Dermis microvascular lymphatic vessel endothelial cell (primary cell): ENCODE measurements around the gene FAM98B. TPM values are rescaled to one million over a fixed set of nuclear protein-coding genes. Genes with fewer than 3 reads are reported as not detected.

Experiments
- DNase-seq, 2 donors: peaks; one replicate each; pipeline versions ENCODE4 v3.0.0 to v3.0.0-alpha.2; 2010; ENCODE audit warnings: low read depth in 2 of 2
- total RNA-seq: library from RNA; depleted of rRNA; stranded (reverse); fragments of >200 nt; gene quantifications from 2 replicates; pipeline ENCODE4 v1.2.1, GENCODE V29; 2014

Gene FAM98B
- total RNA-seq, 1 donor from 2014 or later: 5.9 TPM

DNA sequence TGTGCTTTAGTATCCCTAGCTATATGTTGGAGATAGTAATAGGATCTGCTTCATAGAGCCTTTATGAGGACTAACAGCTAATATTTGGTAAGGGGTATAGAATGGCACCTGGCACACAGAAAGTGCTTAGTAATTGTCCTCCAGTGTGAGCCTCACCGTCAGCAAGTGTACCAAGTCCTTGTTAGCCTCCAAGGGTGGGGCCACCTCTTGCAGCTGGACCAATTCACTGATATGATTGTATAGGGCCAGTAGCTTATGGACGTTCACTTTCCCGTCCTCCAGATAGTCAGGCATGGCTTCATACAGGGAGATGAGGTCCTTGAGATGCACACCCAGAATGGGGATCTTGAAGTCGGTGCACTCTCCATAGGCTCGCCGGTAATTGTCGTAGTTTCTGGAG lies 53.6 kb downstream of the FAM98B start:
- no peak for DNase-seq

- no peak for DNase-seq
Measured at GRCh38 chr15:38508647-38509046, 54.7 kb downstream of the FAM98B start.

DNA sequence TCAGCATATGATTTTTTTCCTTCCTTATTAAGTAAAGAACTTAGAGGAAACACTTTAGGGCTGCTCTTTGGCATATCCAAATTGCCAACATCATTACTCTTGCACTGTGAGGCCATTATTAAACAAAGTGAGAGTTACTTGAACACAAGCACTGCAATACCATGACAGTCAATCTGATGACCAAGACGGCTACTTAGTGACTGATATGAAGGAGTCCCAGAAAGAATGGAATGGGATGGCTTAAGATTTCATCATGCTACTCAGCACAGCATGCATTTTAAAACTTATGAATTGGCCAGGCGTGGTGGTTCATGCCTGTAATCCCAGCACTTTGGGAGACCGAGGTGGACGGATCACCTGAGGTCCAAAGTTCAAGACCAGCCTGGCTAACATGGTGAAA lies 55.2 kb downstream of the FAM98B start:
- DNase-seq: no peak

GRCh38 chr15:38512901-38513300 lies 59.0 kb downstream of the FAM98B start:
- DNase-seq: no peak

GRCh38 chr15:38514601-38515000 lies 60.7 kb downstream of the FAM98B start:
- peak in 1 of 2 donors; percentile 38 for DNase-seq

DNA sequence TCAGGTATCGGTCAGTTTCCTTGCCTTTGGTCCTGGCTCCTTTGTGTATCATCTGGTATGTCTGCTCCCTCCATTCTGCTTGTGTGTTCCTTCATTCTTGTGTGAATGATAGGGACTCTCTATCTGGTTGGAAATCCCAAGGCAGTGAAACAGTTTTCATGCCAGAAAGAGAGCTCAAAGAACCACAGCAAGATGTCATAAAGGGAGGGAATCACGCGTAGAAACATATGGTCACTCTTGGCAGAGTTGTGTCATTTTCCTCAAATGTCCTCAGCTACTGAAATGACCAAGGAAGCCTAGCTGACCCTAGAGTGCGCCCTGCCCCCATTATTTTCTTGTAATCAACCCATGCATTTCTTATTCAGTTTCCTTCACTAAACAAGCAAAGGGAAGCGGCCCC lies 62.7 kb downstream of the FAM98B start:
- no peak for DNase-seq

GRCh38 chr15:38517312-38517975 lies 63.5 kb downstream of the FAM98B start:
- DNase-seq: no peak

- no peak for DNase-seq
Measured at GRCh38 chr15:38518084-38518483, 64.2 kb downstream of the FAM98B start.

- DNase-seq: no peak
Measured at GRCh38 chr15:38520035-38520434, 66.1 kb downstream of the FAM98B start.

DNA sequence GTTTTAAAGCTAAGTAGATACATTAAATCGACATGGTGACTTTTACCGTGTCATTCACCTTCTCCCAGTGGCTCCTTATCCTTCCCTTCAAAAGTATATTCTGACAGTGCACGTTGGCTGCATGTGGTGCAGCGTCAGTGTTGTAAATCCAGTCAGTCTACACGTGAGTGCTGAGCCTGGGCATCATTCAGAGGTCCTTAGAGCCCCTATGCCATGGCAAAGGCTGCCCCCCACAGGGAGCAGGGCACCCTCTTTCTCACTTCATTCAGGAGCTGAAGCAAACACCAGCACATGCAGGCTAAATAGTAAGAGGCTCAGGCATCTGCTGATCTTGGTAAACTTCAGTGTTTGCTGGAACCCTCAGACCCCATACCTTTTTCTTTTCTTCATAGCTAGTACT lies 67.4 kb downstream of the FAM98B start:
- DNase-seq: peak in 1 of 2 donors; percentile 3

DNA sequence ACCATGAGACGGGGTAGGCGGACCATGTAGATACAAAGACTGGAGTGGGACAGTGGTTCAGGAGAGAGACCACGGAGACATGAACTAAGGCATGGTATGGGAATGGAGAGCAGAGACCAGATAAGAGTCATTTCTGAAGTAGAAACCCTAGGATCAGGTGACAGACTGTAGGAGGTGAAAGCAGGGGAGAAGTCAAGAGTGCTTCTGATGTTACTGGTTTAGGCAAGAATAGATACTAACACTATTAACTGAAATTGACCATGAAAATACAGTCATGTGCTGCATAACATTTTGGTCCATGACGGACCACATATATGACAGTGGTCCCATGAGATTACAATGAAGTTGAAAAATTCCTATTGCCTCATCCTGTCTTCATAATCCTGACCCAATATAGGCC lies 69.0 kb downstream of the FAM98B start:
- no peak for DNase-seq

DNA sequence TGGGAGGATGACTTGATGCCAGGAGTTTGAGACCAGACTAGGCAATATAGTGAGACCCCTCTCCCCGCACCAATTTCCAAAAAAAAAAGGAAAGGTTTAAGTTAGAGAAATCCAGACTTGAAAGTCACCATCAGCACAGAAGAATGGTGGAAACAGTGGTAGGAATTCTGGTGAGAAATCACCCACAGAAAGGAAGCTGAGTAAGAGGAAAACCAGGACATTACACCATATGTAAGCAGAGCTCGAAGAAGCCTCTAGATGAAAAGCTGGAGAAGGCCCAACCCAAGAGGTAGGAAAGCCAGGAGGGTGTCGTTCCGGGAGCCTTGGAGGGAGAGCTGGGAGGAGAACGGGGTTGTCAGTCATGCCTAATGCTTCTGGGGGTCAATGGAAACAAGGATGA lies 70.2 kb downstream of the FAM98B start:
- no peak for DNase-seq

- DNase-seq: no peak
Measured at GRCh38 chr15:38525489-38525888, 71.6 kb downstream of the FAM98B start.

- DNase-seq: no peak
Measured at GRCh38 chr15:38526158-38526557, 72.2 kb downstream of the FAM98B start.

DNA sequence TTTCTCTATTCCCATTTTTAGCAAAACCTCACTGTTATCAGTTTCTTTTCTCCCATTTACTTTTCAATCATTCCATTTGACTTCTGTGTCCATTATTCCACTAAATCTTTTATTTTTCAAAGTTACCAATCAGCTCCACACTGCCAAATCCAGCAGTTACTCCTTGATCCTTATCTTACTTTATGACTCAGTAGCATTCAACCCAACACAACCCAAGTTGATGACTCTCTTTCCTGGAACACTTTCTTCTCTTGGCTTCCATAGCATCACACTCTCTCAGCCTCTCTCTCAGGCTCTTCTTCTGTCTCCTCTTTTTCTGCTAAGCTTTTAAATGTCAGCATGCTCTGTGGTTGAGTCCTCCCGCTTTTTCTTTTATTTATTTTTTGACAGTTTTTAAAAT lies 74.4 kb downstream of the FAM98B start:
- DNase-seq: peak in 1 of 2 donors; percentile 15

DNA sequence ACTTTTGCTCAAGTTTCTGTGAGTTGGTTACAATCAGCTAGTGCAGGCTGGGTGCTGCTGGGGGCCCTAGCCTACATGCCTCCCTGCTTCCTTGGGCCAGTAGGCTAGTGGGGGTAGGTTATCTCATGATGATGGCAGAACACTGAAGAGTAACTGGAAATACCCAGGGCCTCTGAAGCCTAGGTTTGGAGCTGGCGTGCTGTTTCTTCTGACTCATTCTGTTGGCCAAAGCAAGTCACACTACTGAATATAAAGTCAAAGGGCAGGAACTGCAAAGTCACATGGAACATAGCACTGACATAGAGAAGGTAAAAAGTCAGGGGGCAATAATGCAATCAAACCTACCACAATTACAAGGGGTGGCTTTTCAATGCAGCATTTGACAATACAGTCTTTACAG lies 76.2 kb downstream of the FAM98B start:
- no peak for DNase-seq

DNA sequence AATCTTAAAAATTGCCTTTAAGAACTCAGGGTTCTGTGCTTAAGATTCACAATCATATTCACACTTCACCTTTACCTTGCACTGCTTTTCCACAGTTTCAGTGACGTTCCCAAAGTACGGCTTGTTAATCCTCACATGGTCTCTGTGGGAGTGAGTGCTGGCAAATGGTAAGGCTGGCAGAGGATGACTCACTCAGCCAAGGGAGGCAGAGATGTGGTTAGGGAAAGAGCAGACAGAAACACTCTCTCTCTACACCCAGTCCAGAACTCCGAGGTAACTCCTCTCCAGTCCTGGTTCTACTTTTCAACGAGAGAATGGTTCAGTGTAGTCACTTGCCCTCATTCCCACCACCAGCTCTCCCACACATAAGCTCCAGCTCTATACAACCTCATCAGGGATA lies 77.6 kb downstream of the FAM98B start:
- no peak for DNase-seq

GRCh38 chr15:38532728-38533127 lies 78.8 kb downstream of the FAM98B start:
- DNase-seq: no peak

DNA sequence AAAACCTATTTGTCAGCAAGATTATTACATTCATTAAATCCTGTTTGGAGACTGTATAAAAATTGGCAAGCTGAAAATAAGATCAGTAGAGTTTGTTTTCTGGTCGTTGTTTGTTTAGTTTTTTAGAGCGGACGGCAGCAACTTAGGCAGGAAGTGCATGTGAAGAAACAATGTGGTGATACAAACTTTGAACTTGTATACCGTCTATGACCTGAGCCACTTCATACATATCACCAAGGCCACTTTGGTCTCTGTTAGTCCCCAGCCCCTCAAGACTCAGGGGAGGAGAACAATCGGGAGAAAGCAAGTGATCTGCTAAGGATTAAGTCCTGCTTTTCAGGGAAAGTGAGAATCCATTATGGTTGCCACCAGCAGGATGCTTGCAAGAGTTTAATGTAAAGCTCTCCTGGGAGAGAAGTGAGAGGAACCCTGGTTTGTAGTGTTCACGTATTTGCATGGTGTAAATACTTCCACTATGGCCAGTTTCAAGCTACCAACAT lies 79.5 kb downstream of the FAM98B start:
- no peak for DNase-seq

- DNase-seq: no peak
Measured at GRCh38 chr15:38533926-38534325, 80.0 kb downstream of the FAM98B start.

GRCh38 chr15:38534691-38535090 lies 80.8 kb downstream of the FAM98B start:
- no peak for DNase-seq

DNA sequence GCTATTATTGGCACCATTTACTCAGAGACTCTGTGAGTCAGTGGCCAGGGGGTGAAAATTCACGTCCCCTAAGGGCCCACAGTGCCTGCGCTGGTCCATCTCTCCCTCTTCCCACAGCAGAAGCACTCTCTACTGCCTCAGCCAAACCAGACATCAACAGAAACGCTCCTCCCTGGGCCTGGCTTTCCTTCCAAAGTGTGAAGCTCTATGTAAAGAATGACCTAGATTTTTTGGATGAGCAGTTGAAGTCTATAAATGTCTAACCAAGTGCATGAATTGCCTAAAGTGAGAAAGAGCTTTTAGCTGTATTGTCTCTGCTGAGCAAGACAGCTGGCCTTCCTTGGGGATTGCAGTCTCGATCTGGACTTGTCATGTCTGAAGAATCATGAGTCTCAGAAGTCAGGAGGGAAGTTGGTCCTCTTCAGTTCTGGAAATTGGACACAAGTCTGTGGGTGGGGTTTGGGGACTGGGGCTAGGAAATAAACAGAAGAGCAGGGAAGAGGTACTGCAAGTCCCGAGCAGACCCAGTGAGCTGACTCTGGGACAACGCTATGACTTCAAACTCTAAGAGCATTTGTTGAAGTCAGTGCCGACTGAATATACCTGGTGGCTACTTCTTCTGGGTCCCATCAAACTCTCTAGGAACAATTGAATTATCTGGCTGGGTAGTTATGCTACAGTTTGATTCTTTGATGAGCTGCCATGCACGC lies 81.7 kb downstream of the FAM98B start:
- no peak for DNase-seq

- no peak for DNase-seq
Measured at GRCh38 chr15:38536201-38536676, 82.3 kb downstream of the FAM98B start.
